Kidney (tissue), 14 donors: ENCODE measurements around the gene TRPC4. TPM values are rescaled to one million over a fixed set of nuclear protein-coding genes. Genes with fewer than 3 reads are reported as not detected.
A peak's percentile ranks its signal among the peaks of the same experiment; 100 is the strongest.

Experiments
- DNase-seq, 5 donors: peaks; one replicate each; pipeline ENCODE4 v3.0.0-alpha.2; 2013 to 2020
- FAIRE-seq: peaks from 2 replicates; lab custom pipeline; 2012; peaks lifted over from hg19 to GRCh38; lab: Jason Lieb, UNC
- H3K27ac ChIP-seq, 2 donors: one replicate each; pipeline ENCODE4 v1.7.0; 2013; ENCODE audit warnings: low read depth in 2 of 2, low read length in 2 of 2, inconsistent platforms in 1 of 2
- H3K27me3 ChIP-seq: one replicate; pipeline ENCODE4 v1.7.1; 2013; ENCODE audit warnings: low read length, inconsistent platforms; ENCODE audit not compliant: control insufficient read depth, insufficient read depth
- H3K36me3 ChIP-seq, 3 donors: one replicate each; pipeline versions ENCODE4 v1.7.0 to v1.7.1; 2013; ENCODE audit warnings: low read length in 3 of 3, control low read depth in 1 of 3, inconsistent platforms in 1 of 3; ENCODE audit not compliant: insufficient read depth in 3 of 3, control insufficient read depth in 2 of 3
- H3K4me1 ChIP-seq, 3 donors: one replicate each; pipeline versions ENCODE4 v1.7.0 to v1.7.1; 2013; ENCODE audit warnings: low read length in 3 of 3, inconsistent platforms in 1 of 3, low read depth in 1 of 3; ENCODE audit not compliant: control insufficient read depth in 2 of 3, insufficient read depth in 2 of 3
- H3K4me3 ChIP-seq, 3 donors: one replicate each; pipeline versions ENCODE4 v1.7.0 to v1.8.1; 2013; ENCODE audit warnings: low read length in 3 of 3, control low read depth in 1 of 3, inconsistent platforms in 1 of 3
- H3K9ac ChIP-seq, 3 donors: one replicate each; pipeline versions ENCODE4 v1.7.0 to v1.7.1; 2013; ENCODE audit warnings: low read length in 3 of 3, control low read depth in 1 of 3, inconsistent platforms in 1 of 3
- H3K9me3 ChIP-seq, 3 donors: one replicate each; pipeline versions ENCODE4 v1.7.0 to v1.7.1; 2013; ENCODE audit warnings: low read length in 3 of 3, control low read depth in 1 of 3, inconsistent platforms in 1 of 3; ENCODE audit not compliant: control insufficient read depth in 2 of 3, insufficient read depth in 1 of 3
- CTCF ChIP-seq: IDR thresholded peaks from 3 replicates; pipeline ENCODE4 v1.5.1; 2012; ENCODE audit warnings: mild to moderate bottlenecking, moderate library complexity, borderline replicate concordance; ENCODE audit not compliant: insufficient read depth; ENCODE audit errors: extremely low read depth
- intact Hi-C: fragments of 100-400 bp; cut with DNase I; formaldehyde crosslinking; loops from one replicate; pipeline ENCODE4 v1.11.1; 2022
- polyA plus RNA-seq: library from polyadenylated mRNA; stranded (reverse); fragments of 350-450 nt; fragmentation: Illumina TruSeq; extraction: RNeasy Lipid Tissue Mini Kit (QIAGEN cat#74804); gene quantifications from one replicate; pipeline ENCODE4 v1.2.3, GENCODE V29; 2014; ENCODE audit warnings: low read depth, low replicate concordance; ENCODE audit not compliant: insufficient read depth
- total RNA-seq: library from RNA; stranded (reverse); fragmentation: NEBNext Ultra II Directional; extraction: Animal tissue kit (Norgen Biotek cat#: 25700); gene quantifications from one replicate; pipeline ENCODE4 v1.2.1, GENCODE V29; 2021
- donor health status: control.
- donor health status: control.
- donor health status: control.
- donor health status: control.
- donor health status: control.
- donor health status: DM: yes; HTN: yes; CAD: no.
- donor health status: Normal renal cell carcinoma (clear cell type).

Gene TRPC4
- total and polyA plus RNA-seq, 2 donors from 2014 or later: 0.62 to 2.9 TPM

GRCh38 chr13:37869506-37869755 is 141 bp downstream of the TRPC4 start:
- H3K27ac ChIP-seq: peak overlapping the region in 1 of 2 donors; percentile 66

GRCh38 chr13:37868691-37869505 is 674 bp downstream of the TRPC4 start:
- no peak for FAIRE-seq
- no peaks in the 10 kb centered on the region for H3K36me3 ChIP-seq
- peaks cover 0 to 4% (median 0%) of the 10 kb centered on the region in 3 donors for H3K4me1 ChIP-seq
- intact Hi-C loops: no loop called here
- TF ChIP-seq CTCF: no peak
- no peaks in the 10 kb centered on the region for H3K9me3 ChIP-seq
- DNase-seq: peak; percentile 45 to 81 (median 49)
- no peaks in the 10 kb centered on the region for H3K27me3 ChIP-seq
- peak overlapping the region in 1 of 2 donors; percentile 66 for H3K27ac ChIP-seq
- peak overlapping the region; percentile 63 to 79 (median 65) for H3K4me3 ChIP-seq
- peak overlapping the region; percentile 21 to 65 (median 29) for H3K9ac ChIP-seq

More at GRCh38 chr13:37869506-37869755, 141 bp downstream of the TRPC4 start:
- intact Hi-C loops: no loop called here
- no peak for TF ChIP-seq CTCF
- FAIRE-seq (no peak), DNase-seq (peak in 1 of 5 donors; percentile 60)
- Histone ChIP-seq H3K36me3 (no peaks in the 10 kb centered on the region), H3K9ac (peak overlapping the region in 2 of 3 donors; percentile 21 to 65), H3K27me3 (no peaks in the 10 kb centered on the region), H3K9me3 (no peaks in the 10 kb centered on the region), H3K4me1 (peaks cover 0 to 4% (median 0%) of the 10 kb centered on the region in 3 donors), H3K4me3 (peak overlapping the region; percentile 63 to 79 (median 65))

- Histone ChIP-seq H3K36me3 (no peaks in the 10 kb centered on the region), H3K4me3 (no peak overlapping the region), H3K27me3 (no peaks in the 10 kb centered on the region), H3K27ac (no peak overlapping the region), H3K9me3 (no peaks in the 10 kb centered on the region), H3K9ac (no peak overlapping the region), H3K4me1 (no peaks in the 10 kb centered on the region)
- intact Hi-C loops: no loop called here
- DNase-seq: no peak
- no peak for FAIRE-seq
- TF ChIP-seq CTCF: no peak
These were observed 5.9 kb downstream of the TRPC4 start for GRCh38 chr13:37863708-37864107.

- intact Hi-C loops: no loop called here
- Histone ChIP-seq H3K9me3 (no peaks in the 10 kb centered on the region), H3K4me1 (no peaks in the 10 kb centered on the region), H3K36me3 (no peaks in the 10 kb centered on the region), H3K9ac (no peak overlapping the region), H3K4me3 (no peak overlapping the region), H3K27ac (no peak overlapping the region), H3K27me3 (no peaks in the 10 kb centered on the region)
- FAIRE-seq: no peak
- DNase-seq: no peak
- TF ChIP-seq CTCF: no peak
These were observed 34.2 kb downstream of the TRPC4 start for GRCh38 chr13:37835392-37835791.
